ENCODE results near the gene MAP4K1.

- no peak for TF ChIP-seq POLR2A (IDR thresholded peaks at IDR 0.05)
- TF ChIP-seq, protein P1, sequence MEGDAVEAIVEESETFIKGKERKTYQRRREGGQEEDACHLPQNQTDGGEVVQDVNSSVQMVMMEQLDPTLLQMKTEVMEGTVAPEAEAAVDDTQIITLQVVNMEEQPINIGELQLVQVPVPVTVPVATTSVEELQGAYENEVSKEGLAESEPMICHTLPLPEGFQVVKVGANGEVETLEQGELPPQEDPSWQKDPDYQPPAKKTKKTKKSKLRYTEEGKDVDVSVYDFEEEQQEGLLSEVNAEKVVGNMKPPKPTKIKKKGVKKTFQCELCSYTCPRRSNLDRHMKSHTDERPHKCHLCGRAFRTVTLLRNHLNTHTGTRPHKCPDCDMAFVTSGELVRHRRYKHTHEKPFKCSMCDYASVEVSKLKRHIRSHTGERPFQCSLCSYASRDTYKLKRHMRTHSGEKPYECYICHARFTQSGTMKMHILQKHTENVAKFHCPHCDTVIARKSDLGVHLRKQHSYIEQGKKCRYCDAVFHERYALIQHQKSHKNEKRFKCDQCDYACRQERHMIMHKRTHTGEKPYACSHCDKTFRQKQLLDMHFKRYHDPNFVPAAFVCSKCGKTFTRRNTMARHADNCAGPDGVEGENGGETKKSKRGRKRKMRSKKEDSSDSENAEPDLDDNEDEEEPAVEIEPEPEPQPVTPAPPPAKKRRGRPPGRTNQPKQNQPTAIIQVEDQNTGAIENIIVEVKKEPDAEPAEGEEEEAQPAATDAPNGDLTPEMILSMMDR (IDR thresholded peaks at IDR 0.05 in 4 of 5, conservative IDR thresholded peaks at IDR 0.05 in 1 of 5): no peak
Observed at GRCh38 chr19:38647966-38648768, 30.4 kb upstream of the MAP4K1 start.

Measured in gastrocnemius medialis (tissue), 4 donors.